Caco-2 (cell line): ENCODE data around the gene TMOD1. TPM values are rescaled to one million over a fixed set of nuclear protein-coding genes. Genes with fewer than 3 reads are reported as not detected.

Experiments used
- BruUV-seq: library from RNA; stranded (reverse); fragments of 400-500 nt; replicated peaks from 2 replicates; lab custom pipeline; 2021; lab: Mats Ljungman, UMichigan
- CTCF ChIA-PET: fragments of 300-600 bp; sonication (Branson Sonifier 250); formaldehyde crosslinking; loops from one replicate; lab custom pipeline; 2022; ENCODE audit warnings: antibody characterized with exemption; lab: Charles Lee
- POLR2A ChIA-PET: fragments of 300-600 bp; sonication (Branson Sonifier 250); formaldehyde crosslinking; loops from one replicate; lab custom pipeline; 2022; ENCODE audit warnings: antibody characterized with exemption; lab: Charles Lee
- DNase-seq, 2 experiments: peaks; one replicate each; pipeline versions ENCODE4 v3.0.0 to v3.0.0-alpha.2; 2020 to 2022
- H3K27me3 ChIP-seq: replicated peaks from 2 replicates; pipeline ENCODE4 v1.6.0; 2011; ENCODE audit warnings: low read length; ENCODE audit not compliant: control insufficient read depth, insufficient read depth
- H3K36me3 ChIP-seq: 2 replicates; pipeline ENCODE4 v1.5.1; 2011; ENCODE audit warnings: low read length; ENCODE audit not compliant: control insufficient read depth, insufficient read depth
- H3K4me1 ChIP-seq: fragments of 250-450 bp; sonication (Bioruptor Pico); 2 replicates; pipeline ENCODE4 v1.5.1; 2020; ENCODE audit warnings: mild to moderate bottlenecking
- H3K4me3 ChIP-seq: 2 replicates; pipeline ENCODE4 v1.5.1; 2011; ENCODE audit warnings: low read depth, mild to moderate bottlenecking, control low read depth, low read length
- H3K9me3 ChIP-seq: fragments of 250-450 bp; sonication (Bioruptor Pico); 2 replicates; pipeline ENCODE4 v1.5.1; 2020; ENCODE audit warnings: mild to moderate bottlenecking, moderate library complexity
- H3K27ac Mint-ChIP-seq: one replicate; pipeline ENCODE4 v1.8.0; 2022; ENCODE audit warnings: mixed read lengths; ENCODE audit not compliant: unreplicated experiment
- H3K27me3 Mint-ChIP-seq: one replicate; pipeline ENCODE4 v1.8.0; 2022; ENCODE audit warnings: mixed read lengths; ENCODE audit not compliant: insufficient read depth, unreplicated experiment
- H3K36me3 Mint-ChIP-seq: one replicate; pipeline ENCODE4 v1.8.0; 2022; ENCODE audit warnings: mild to moderate bottlenecking, mixed read lengths; ENCODE audit not compliant: insufficient read depth, unreplicated experiment
- H3K4me1 Mint-ChIP-seq: one replicate; pipeline ENCODE4 v1.8.0; 2022; ENCODE audit warnings: low read depth, mixed read lengths; ENCODE audit not compliant: unreplicated experiment
- H3K4me3 Mint-ChIP-seq: one replicate; pipeline ENCODE4 v1.8.0; 2022; ENCODE audit warnings: mild to moderate bottlenecking, moderate library complexity, mixed read lengths; ENCODE audit not compliant: unreplicated experiment
- H3K9me3 Mint-ChIP-seq: one replicate; pipeline ENCODE4 v1.8.0; 2022; ENCODE audit warnings: mixed read lengths; ENCODE audit not compliant: unreplicated experiment
- intact Hi-C: fragments of 100-400 bp; cut with micrococcal nuclease; formaldehyde crosslinking; loops from one replicate; pipeline ENCODE4 v1.10.0; 2022; ENCODE audit not compliant: unreplicated experiment
- total RNA-seq: library from RNA; stranded (reverse); gene quantifications from 2 replicates; pipeline ENCODE4 v1.2.3, GENCODE V29; 2022
- TF ChIP-seq, protein P1 (sequence below), 2 experiments: fragments of 200-600 bp in 1 of 2; IDR thresholded peaks; 1 replicate in 1 of 2; 2 replicates in 1 of 2; pipeline versions ENCODE4 v1.5.1 to v1.8.0; 2011 to 2022; ENCODE audit warnings: antibody characterized with exemption in 1 of 2, control low read depth in 1 of 2, inconsistent platforms in 1 of 2, low read depth in 1 of 2, low read length in 1 of 2, mild to moderate bottlenecking in 1 of 2, moderate library complexity in 1 of 2; ENCODE audit not compliant: insufficient read depth in 1 of 2, severe bottlenecking in 1 of 2, unreplicated experiment in 1 of 2

Gene TMOD1
- total RNA-seq, 1 experiment from 2014 or later = 1.1 TPM

DNA sequence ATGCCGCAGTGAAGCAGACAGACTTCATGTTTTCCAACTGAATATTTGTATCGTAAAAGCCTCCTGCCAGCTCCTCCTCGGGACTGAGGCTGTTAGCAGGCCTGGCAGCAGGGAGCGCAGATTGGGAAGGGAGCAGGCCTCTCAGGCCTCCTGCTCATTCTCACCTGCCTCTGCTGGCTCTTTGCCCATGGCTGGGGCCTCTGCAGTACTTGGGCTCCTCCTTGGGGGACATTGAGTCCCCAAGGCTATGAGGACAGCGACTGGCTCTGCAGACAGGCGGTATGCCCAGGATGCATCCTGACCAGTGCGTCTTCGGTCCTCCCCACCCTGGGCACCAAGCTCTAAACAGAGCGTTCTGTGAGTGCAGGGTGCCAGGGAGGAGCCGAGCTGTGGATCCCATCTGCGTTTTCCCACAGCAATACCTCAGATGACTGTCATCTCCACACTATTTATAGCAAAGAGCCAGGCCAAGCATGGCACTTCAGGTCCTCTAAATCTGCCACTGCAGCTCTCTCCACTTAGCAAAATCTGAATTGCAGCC is 93.0 kb downstream of the TMOD1 start:
- Mint-ChIP-seq H3K4me3 (no peak overlapping the region), H3K27me3 (no peaks in the 10 kb centered on the region), H3K27ac (no peak overlapping the region), H3K9me3 (no peaks in the 10 kb centered on the region), H3K4me1 (peaks cover 8% of the 10 kb centered on the region), H3K36me3 (no peaks in the 10 kb centered on the region)
- BruUV-seq = no TSS peak
- no peaks in the 10 kb centered on the region for H3K27me3 ChIP-seq
- DNase-seq = no peak
- 0 out of 2 replicates have a peak, but pooled peaks cover 3% of the 10 kb centered on the region for H3K4me1 ChIP-seq
- no peaks in the 10 kb centered on the region for H3K36me3 ChIP-seq
- ChIA-PET POLR2A (no interaction called here), CTCF (no interaction called here)
- H3K9me3 ChIP-seq = no peaks in the 10 kb centered on the region
- TF ChIP-seq, protein P1, sequence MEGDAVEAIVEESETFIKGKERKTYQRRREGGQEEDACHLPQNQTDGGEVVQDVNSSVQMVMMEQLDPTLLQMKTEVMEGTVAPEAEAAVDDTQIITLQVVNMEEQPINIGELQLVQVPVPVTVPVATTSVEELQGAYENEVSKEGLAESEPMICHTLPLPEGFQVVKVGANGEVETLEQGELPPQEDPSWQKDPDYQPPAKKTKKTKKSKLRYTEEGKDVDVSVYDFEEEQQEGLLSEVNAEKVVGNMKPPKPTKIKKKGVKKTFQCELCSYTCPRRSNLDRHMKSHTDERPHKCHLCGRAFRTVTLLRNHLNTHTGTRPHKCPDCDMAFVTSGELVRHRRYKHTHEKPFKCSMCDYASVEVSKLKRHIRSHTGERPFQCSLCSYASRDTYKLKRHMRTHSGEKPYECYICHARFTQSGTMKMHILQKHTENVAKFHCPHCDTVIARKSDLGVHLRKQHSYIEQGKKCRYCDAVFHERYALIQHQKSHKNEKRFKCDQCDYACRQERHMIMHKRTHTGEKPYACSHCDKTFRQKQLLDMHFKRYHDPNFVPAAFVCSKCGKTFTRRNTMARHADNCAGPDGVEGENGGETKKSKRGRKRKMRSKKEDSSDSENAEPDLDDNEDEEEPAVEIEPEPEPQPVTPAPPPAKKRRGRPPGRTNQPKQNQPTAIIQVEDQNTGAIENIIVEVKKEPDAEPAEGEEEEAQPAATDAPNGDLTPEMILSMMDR (IDR thresholded peaks at IDR 0.05; ENCODE audit: insufficient read depth in 1 of 2, low read depth in 1 of 2, low read length in 1 of 2, severe bottlenecking in 1 of 2, unreplicated experiment in 1 of 2) = no peak
- intact Hi-C loops = loop anchor here (10.0 kb wide), 1 partner anchor 90 kb away; the partner anchor contains the start of gene TMOD1
- H3K4me3 ChIP-seq = no peak overlapping the region

DNA sequence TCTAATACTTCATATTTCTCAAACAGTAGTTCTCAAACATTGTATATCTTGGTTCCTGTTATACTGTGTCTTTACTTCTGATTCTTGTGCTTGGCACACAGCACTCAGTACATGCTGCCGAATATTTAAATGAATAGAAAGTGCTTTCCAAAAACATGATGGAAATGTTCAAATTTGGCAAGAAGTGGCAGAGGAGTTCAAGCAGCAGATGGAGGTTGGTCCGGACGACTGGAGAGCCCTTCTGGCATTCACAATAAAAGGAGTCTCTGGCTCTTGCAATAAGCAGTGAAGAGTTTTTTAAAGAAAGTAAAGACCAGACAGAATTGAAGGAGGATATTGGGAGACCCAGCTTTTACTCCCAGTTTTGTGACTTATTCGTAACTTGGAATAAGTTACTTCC is 95.4 kb downstream of the TMOD1 start:
- Mint-ChIP-seq H3K4me1 (peaks cover 8% of the 10 kb centered on the region), H3K27me3 (no peaks in the 10 kb centered on the region), H3K36me3 (peaks cover 6% of the 10 kb centered on the region), H3K27ac (no peak overlapping the region), H3K4me3 (no peak overlapping the region), H3K9me3 (no peaks in the 10 kb centered on the region)
- ChIA-PET POLR2A (no interaction called here), CTCF (no interaction called here)
- 0 out of 2 replicates have a peak, but pooled peaks cover 1% of the 10 kb centered on the region for H3K36me3 ChIP-seq
- no peaks in the 10 kb centered on the region for H3K27me3 ChIP-seq
- H3K9me3 ChIP-seq = no peaks in the 10 kb centered on the region
- TF ChIP-seq, protein P1 (IDR thresholded peaks at IDR 0.05; ENCODE audit: insufficient read depth in 1 of 2, low read depth in 1 of 2, low read length in 1 of 2, severe bottlenecking in 1 of 2, unreplicated experiment in 1 of 2) = no peak
- intact Hi-C loops = loop anchor here (5.0 to 10.0 kb wide), 2 partner anchors 92 to 210 kb away; partner anchors contain the start of gene TMOD1
- BruUV-seq = no TSS peak
- no peak overlapping the region for H3K4me3 ChIP-seq
- H3K4me1 ChIP-seq = 0 out of 2 replicates have a peak, but pooled peaks cover 3% of the 10 kb centered on the region
- no peak for DNase-seq

DNA sequence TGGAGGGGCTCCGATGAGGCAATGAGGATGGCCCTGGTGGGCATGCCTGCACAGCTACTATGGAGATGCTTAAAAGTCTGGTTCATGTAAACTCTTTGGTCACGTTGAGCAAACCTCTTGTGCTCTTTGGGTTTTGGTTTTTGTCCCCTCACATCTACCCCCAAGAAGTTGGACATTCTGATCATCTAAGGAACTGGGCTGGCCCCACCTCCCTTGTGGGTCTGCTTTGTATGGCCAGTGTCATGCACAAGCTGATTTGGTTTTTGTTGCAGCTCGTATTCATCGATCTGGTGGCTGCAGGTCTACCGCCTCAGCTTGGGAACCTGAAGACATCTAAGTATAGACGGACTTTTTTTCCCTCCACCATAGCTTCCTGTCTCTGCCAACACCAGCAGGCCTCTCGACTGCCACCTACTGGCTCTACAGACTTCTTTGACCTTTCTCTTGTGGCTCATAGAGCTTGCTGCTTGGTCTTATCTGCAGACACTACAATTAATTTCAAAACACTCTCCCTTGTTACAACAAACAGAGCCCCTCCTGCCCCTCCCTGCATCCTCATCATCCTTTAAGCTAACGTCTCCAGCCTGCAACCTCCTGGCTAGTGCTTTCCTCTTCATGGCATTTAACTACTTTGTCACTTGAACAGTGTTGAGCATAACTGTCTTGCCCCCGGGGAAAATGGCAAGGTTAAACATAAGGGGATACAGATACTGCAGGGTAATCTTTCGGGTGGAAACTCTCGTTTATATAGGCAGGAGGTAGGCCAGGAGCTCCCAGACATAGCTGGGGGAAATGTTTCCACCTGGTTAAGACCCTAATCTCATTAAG is 97.2 kb downstream of the TMOD1 start:
- H3K4me1 Mint-ChIP-seq = peaks cover 8% of the 10 kb centered on the region
- H3K36me3 Mint-ChIP-seq = peaks cover 13% of the 10 kb centered on the region
- Histone ChIP-seq H3K4me1 (0 out of 2 replicates have a peak, but pooled peaks cover 3% of the 10 kb centered on the region), H3K4me3 (no peak overlapping the region), H3K36me3 (0 out of 2 replicates have a peak, but pooled peaks cover 1% of the 10 kb centered on the region), H3K9me3 (no peaks in the 10 kb centered on the region), H3K27me3 (no peaks in the 10 kb centered on the region)
- POLR2A ChIA-PET = interaction anchor here (0.6 kb wide), 1 partner anchor 161 kb away, joined by 3 read pairs; no protein-coding TSS in a partner anchor
- H3K9me3 Mint-ChIP-seq = no peaks in the 10 kb centered on the region
- TSS peak; percentile 10 for BruUV-seq
- TF ChIP-seq, protein P1 (IDR thresholded peaks at IDR 0.05; ENCODE audit: insufficient read depth in 1 of 2, low read depth in 1 of 2, low read length in 1 of 2, severe bottlenecking in 1 of 2, unreplicated experiment in 1 of 2) = peak; percentile 83 to 93
- no peaks in the 10 kb centered on the region for H3K27me3 Mint-ChIP-seq
- peak; percentile 80 to 82 for DNase-seq
- no peak overlapping the region for H3K4me3 Mint-ChIP-seq
- intact Hi-C loops = loop anchor here (1.0 to 10.0 kb wide), 6 partner anchors 70 to 741 kb away; partner anchors contain the start of gene TMOD1
- no peak overlapping the region for H3K27ac Mint-ChIP-seq
- CTCF ChIA-PET = interaction anchor here (0.6 to 2.0 kb wide), 24 partner anchors 10 to 742 kb away, joined by 3 to 31 read pairs (median 4); partner anchors contain the start of genes NCBP1, TMOD1 and TSTD2
